Measurements from ENCODE around the gene ATP6V1C2.

Gene ATP6V1C2

GRCh38 chr2:10764896-10765295 lies 43.5 kb downstream of the ATP6V1C2 start:
- FAIRE-seq (no peak), DNase-seq (ENCODE audit: insufficient read length, low spot score) (no peak)

- no peak for FAIRE-seq
- no peak for DNase-seq (ENCODE audit: insufficient read length, low spot score)
Measured at GRCh38 chr2:10765461-10765860, 44.0 kb downstream of the ATP6V1C2 start.

GRCh38 chr2:10765914-10766313 lies 44.5 kb downstream of the ATP6V1C2 start:
- FAIRE-seq: no peak
- DNase-seq (ENCODE audit: insufficient read length, low spot score): no peak

- DNase-seq (ENCODE audit: insufficient read length, low spot score): no peak
- no peak for FAIRE-seq
Measured at GRCh38 chr2:10768063-10768507, 46.7 kb downstream of the ATP6V1C2 start.

- DNase-seq (ENCODE audit: insufficient read length, low spot score): no peak
- FAIRE-seq: no peak
Measured at GRCh38 chr2:10770956-10771750, 49.7 kb downstream of the ATP6V1C2 start.

GRCh38 chr2:10771786-10772185 lies 50.4 kb downstream of the ATP6V1C2 start:
- DNase-seq (ENCODE audit: insufficient read length, low spot score) (no peak), FAIRE-seq (no peak)

- FAIRE-seq: no peak
- DNase-seq (ENCODE audit: insufficient read length, low spot score): no peak
Measured at GRCh38 chr2:10772201-10772867, 50.9 kb downstream of the ATP6V1C2 start.

- FAIRE-seq: no peak
- DNase-seq (ENCODE audit: insufficient read length, low spot score): no peak
Measured at GRCh38 chr2:10772868-10773215, 51.4 kb downstream of the ATP6V1C2 start.

GRCh38 chr2:10773821-10774341 lies 52.5 kb downstream of the ATP6V1C2 start:
- FAIRE-seq (no peak), DNase-seq (ENCODE audit: insufficient read length, low spot score) (no peak)

- DNase-seq (ENCODE audit: insufficient read length, low spot score) (no peak), FAIRE-seq (no peak)
Measured at GRCh38 chr2:10774394-10774793, 53.0 kb downstream of the ATP6V1C2 start.

- DNase-seq (ENCODE audit: insufficient read length, low spot score): no peak
- FAIRE-seq: no peak
Measured at GRCh38 chr2:10775021-10775780, 53.8 kb downstream of the ATP6V1C2 start.

GRCh38 chr2:10775831-10776230 lies 54.4 kb downstream of the ATP6V1C2 start:
- no peak for DNase-seq (ENCODE audit: insufficient read length, low spot score)
- no peak for FAIRE-seq

- FAIRE-seq: no peak
- no peak for DNase-seq (ENCODE audit: insufficient read length, low spot score)
Measured at GRCh38 chr2:10776231-10776977, 55.0 kb downstream of the ATP6V1C2 start.

- FAIRE-seq (no peak), DNase-seq (ENCODE audit: insufficient read length, low spot score) (no peak)
Measured at GRCh38 chr2:10777111-10777841, 55.8 kb downstream of the ATP6V1C2 start.

- FAIRE-seq: no peak
Measured at GRCh38 chr2:10777842-10778723, 56.7 kb downstream of the ATP6V1C2 start.

GRCh38 chr2:10778724-10779115 lies 57.3 kb downstream of the ATP6V1C2 start:
- DNase-seq (ENCODE audit: insufficient read length, low spot score) (no peak), FAIRE-seq (no peak)

More at GRCh38 chr2:10777842-10778723, 56.7 kb downstream of the ATP6V1C2 start:
- no peak for DNase-seq (ENCODE audit: insufficient read length, low spot score)

GRCh38 chr2:10779776-10780490 lies 58.5 kb downstream of the ATP6V1C2 start:
- DNase-seq (ENCODE audit: insufficient read length, low spot score) (no peak), FAIRE-seq (no peak)

- no peak for DNase-seq (ENCODE audit: insufficient read length, low spot score)
- no peak for FAIRE-seq
Measured at GRCh38 chr2:10780491-10780820, 59.0 kb downstream of the ATP6V1C2 start.
